NCI-H748 (cell line): ENCODE data around the gene YIF1A.
"Not testable (repeated sequence)": the region's sequence is repeated elsewhere in the genome, so short reads cannot be mapped to it uniquely, and the experiment has no call there.

Source experiments
- DNase-seq: peaks from one replicate; lab custom pipeline; 2025; ENCODE audit not compliant: unreplicated experiment; lab: John Stamatoyannopoulos, UW

The YIF1A gene

DNA sequence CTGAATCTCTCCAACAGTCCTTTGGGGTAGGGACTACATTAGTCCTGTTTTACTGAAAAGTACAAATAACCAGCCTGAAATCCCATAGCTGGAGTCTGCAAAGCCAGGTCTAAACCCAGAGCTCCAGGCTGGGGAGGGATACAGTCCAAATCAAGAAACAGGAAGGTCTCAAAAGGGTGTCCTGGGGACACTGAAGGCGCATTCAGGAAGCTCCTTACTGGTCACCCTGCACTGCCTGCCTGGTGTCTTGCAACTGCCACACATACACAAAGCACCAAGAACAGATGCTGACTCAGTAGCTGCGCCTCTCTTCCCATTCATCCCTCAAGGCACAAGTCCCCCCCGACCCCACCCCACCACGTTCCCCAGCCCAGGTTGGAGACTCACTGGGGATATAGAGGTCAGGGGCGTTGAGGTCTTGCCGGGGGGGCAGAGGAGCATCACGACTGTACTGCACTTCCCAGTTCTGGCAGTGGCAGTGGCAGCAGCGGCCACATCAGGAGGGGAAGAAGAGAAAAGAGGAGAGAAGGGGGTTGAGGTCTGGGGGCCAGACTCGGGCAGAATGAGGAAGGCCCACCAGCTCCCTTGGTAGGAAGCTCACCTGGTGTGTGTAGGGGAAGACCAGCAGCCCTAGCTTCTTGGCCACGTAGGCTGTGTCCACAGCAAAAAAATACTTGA is 1.6 kb downstream of the YIF1A start:
- no peak for DNase-seq

GRCh38 chr11:66286699-66287098 is 2.2 kb downstream of the YIF1A start:
- no peak for DNase-seq

- no peak for DNase-seq
Measured at GRCh38 chr11:66285250-66285947, 3.5 kb downstream of the YIF1A start.

GRCh38 chr11:66284526-66285078 is 4.3 kb downstream of the YIF1A start:
- no peak for DNase-seq

DNA sequence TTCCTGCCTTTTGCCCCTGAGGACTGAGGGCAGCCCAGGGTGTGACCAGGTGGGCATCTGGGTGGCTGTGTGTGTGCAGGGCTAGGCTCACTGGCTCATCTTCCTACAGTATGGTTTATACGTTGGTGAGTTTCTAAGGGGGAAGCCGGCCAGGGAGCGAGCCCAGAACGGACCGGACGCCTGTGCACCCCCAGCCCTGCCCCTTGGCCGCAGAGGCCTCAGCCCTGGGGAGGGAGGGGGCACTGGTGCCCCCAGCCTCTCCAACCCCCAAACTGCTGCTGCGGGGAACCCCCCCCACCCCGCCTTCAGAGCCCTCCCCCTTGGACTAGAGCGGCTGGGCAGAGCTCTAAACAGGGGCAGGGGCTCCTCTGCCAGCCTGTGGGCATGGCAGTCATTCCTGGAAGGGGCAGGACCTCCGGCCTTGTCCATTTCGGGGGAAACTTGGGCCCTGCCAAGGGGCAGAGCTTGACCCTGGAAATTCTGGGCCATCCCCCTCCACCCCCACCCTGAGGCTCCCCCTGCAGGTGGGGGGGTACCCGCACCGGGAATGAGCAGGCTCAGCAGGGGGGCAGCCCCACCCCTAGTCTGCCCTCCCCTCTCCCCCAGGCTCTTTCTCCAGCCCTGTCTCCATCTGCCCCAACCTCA is 5.4 kb downstream of the YIF1A start:
- DNase-seq = no peak

DNA sequence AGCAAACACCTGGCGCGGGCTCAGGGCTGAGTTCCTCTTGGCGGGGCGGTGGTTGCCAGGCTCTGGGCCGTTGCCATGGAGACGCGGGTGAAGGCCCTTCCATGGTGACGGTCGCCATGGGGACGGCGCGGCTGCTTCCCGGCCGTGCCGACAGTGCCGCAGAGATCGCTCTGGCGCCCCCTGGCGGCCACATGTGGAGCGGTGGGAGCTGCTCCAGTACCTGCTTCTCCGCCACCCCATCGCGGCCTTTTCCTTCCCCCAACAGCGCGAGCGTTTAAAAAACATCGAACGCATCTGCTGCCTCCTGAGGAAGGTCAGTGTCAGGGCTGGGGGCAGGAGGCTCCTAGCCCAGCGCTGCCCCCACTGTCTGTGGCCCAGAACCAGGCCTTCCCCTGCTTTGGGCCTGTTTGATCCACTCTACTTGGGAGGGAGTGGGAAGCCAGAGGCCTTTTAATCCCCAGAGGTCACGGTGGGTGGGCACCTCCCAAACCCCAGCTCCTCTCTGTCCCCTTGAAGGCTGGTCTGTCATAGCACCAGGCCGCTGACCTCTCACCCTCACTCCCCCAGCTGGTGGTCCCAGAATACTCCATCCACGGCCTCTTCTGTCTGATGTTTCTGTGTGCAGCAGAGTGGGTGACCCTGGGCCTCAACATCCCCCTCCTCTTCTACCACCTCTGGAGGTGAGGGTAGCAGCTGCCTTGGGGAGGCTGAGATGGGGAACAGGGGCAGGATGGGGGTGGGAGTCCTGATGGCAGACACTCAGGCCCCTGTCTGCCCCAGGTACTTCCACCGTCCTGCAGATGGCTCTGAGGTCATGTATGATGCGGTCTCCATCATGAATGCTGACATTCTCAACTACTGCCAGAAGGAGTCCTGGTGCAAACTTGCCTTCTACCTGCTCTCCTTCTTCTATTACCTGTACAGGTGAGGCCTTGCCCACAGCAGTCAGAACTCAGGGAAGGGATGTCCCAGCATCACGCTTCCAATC is 6.2 kb downstream of the YIF1A start:
- DNase-seq = peak; percentile 99

DNA sequence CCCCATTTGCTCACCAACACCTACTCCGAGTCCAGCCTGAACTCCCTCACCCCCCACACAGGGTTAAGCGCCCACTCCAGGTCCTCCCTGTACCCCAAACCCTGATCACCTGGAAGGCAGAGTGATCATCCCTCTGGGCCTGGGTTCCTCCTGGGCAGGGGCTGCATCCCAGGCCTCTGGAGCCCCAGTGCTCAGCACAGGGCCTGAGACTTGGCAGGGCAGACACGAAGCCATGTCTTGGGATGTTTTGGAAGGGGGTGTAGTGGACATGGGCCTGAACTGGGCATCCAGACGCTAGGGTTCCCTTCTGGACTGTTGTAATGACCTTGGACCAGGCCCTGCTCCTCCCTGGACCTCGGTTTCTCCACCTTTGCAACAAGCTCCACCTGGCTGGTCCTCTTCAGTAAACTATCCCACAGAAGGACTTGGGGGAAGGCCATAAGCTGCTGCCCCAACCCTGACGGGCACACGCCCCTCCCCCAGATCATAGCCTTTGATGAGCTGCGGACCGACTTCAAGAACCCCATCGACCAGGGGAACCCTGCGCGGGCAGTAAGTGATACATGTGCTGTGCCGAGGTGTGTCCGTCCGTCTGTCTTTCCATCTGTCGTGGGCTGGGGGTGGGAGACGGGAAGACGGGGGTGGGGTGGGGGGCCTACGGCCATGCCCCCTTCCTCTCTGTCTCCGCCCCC is 7.0 kb downstream of the YIF1A start:
- DNase-seq = no peak

DNA sequence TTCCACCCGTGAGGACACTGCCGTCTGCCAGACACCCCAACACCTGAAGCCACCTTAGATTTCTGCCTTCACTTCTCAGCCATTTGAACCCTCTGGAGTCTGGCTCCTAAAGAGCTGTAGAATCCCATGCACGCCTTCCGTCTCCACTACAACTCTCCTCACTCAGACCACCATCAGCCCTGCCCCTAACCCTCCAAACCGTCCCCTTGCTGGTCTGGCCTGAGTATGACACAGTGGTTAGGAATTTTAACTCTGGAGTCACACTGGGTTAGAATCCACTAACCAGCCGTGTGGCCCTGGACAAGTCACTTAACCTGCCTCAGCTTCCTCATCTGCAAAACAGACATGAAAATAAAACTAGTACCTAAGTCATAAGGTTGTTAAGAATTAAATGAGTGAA is 7.9 kb downstream of the YIF1A start:
- DNase-seq = no peak

DNA sequence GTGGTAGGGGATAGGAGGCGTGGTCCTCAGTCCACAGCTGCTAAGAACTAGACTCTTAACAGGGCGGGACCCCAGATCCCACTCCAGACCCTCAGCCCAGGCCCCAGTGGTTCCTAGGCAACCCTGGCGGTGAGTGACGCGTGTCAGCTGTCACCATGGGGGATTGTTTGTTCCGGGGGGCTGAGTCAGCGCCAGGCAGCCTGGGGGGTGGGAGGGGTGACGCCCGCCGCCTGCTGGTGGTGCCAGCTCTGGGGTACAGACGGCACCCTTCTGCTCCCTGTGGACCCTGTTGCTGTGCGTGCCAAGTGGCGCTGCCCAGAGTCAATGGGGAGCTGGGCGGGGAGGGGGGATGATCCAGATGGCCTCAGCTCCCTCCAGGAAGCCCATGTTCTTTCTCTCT is 8.5 kb downstream of the YIF1A start:
- DNase-seq = peak; percentile 26

DNA sequence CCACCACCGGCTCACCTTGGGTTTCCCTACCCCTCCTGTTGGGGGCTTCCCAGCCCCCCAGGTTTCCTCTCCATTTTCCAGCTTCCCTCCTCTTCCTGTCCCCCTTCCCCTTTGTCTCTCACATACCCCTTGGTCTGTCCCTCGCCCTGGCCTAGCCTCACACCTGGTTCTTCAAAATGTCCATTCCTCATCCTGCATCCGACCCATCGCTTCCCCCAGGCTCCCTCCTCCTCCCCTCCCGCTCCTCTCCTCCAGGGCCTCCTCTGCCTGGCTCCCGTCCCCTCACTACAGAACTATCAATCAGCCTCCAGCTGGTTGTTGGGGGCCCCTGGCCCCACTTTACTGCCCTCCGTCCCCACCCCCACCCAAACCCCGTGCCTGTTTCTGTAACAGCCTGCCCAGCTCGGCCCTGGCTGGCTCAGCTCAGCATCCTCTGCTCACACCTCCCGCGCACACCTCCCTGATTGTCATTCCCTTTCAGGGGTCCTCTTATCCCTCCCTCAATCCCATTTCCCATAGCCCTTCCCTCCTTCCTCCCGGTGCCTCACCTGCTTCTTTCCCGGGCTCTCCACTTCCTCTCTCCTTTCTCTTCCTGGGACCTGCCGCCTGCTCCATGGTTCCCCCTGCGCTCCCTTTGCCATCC is 9.7 kb downstream of the YIF1A start:
- DNase-seq = peak; percentile 40

GRCh38 chr11:66278363-66279091 is 10.4 kb downstream of the YIF1A start:
- peak; percentile 65 for DNase-seq

DNA sequence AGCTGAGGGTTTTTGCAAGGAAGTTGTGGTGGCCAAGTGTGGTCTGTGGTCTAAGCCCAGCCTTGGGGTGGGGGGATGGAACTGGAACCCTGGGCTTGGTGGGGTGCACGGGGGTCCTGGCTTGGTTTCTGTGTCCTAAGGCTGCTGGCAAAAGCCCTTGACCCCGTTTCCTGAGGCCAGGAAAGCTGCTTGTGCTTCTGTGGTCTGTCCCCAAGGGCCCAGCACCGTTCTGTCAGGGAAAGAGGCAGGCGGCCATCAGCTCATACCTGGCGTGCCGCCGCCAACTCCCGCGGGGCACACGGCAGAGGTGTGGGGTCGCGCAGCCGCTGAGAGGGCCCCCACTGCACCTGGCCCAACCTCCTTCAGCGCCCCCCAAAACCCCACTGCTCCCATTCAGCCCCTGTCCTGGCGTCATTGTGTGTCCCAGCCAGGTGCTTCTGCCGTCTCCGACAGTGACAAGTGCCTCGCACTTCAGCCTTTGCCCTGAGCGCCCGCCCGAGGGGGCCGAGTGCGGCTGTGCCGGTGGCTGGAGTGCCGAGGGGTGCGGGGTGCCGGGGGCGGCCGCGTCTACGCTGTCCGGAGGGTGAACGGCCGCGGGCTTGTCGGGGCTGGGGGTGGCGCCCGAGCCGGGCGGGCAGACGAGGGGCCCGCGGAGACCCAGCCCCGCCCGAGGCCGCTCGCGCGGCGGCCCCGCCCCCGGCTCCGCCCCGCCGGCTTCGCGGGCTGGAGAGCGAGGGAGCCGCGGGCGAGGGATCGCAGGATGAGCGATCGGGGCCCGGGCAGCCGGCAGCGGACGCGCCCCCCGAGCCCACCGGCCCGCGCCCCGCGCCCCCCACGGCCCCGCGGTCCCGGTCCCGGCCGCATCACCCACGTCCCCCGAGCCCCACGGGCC is 11.2 kb downstream of the YIF1A start, which contains the start of gene CNIH2:
Gene CNIH2, plus strand, starts transcription at position 705 of the 892 bp plus-strand sequence. CDS start 282 bp downstream, outside the sequence.
- DNase-seq = peak; percentile 66

DNA sequence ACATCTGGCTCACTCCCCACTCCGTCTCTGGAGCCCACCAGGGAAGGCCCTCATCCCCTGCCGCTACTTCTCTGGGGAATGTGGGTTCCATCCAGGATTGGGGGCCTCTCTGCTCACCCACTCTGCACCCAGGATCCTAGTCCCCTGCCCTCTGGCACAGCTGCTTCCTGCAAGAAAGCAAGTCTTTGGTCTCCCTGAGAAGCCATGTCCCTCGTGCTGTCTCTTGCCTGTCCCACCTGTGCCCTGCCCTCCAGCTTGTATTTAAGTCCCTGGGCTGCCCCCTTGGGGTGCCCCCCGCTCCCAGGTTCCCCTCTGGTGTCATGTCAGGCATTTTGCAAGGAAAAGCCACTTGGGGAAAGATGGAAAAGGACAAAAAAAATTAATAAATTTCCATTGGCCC is 11.9 kb downstream of the YIF1A start:
- DNase-seq = not testable (repeated sequence)

GRCh38 chr11:66276619-66277018 is 12.3 kb downstream of the YIF1A start:
- not testable (repeated sequence) for DNase-seq

DNA sequence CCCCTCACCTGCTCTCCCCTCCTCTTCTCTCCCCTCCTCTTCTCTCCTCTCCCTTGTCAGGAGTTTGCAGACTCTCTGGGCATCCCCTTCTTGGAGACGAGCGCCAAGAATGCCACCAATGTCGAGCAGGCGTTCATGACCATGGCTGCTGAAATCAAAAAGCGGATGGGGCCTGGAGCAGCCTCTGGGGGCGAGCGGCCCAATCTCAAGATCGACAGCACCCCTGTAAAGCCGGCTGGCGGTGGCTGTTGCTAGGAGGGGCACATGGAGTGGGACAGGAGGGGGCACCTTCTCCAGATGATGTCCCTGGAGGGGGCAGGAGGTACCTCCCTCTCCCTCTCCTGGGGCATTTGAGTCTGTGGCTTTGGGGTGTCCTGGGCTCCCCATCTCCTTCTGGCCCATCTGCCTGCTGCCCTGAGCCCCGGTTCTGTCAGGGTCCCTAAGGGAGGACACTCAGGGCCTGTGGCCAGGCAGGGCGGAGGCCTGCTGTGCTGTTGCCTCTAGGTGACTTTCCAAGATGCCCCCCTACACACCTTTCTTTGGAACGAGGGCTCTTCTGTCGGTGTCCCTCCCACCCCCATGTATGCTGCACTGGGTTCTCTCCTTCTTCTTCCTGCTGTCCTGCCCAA is 12.8 kb downstream of the YIF1A start:
- no peak for DNase-seq

GRCh38 chr11:66275396-66275795 is 13.5 kb downstream of the YIF1A start:
- DNase-seq = no peak

DNA sequence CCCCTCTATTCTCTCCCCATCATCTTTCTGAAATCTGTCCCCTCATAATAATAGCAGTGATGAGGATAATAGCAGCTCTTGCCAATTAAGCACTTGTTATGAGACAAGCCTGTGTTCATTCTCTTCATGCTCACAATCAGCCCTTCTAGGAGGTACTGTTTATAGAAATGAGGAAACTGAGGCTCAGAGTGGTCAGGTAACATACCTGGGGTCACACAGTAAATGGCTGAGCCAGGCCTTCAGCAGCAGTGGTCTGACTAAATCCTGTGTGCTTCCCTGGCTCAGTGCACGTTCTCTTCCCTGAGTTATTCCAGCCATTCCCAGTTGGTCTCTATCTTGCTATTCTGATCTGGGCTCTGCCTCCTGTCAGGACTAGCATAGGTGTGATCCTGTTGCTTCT is 14.7 kb downstream of the YIF1A start:
- no peak for DNase-seq
